Spleen (tissue), 11 donors: Measurements from ENCODE around the gene PRKG1. TPM values are rescaled to one million over a fixed set of nuclear protein-coding genes. Genes with fewer than 3 reads are reported as not detected.

Experiments
- DNase-seq: peaks from one replicate; pipeline ENCODE4 v3.0.0-alpha.2; 2020
- H3K27ac ChIP-seq, 8 donors: fragments of 200-600 bp; sonication (generic) in 7 of 8; 1 replicate in 4 of 8; 2 replicates in 4 of 8; pipeline versions ENCODE4 v1.5.0 to v1.8.0; 2016 to 2021; ENCODE audit warnings: inconsistent platforms in 4 of 8, mild to moderate bottlenecking in 4 of 8, moderate library complexity in 1 of 8
- H3K27me3 ChIP-seq, 7 donors: fragments of 200-600 bp; sonication (generic) in 6 of 7; replicated peaks in 1 of 7; 1 replicate in 4 of 7; 2 replicates in 3 of 7; pipeline versions ENCODE4 v1.5.0 to v1.8.0; 2016 to 2021; ENCODE audit warnings: inconsistent platforms in 3 of 7, mild to moderate bottlenecking in 1 of 7
- H3K36me3 ChIP-seq, 6 donors: fragments of 200-600 bp; sonication (generic) in 5 of 6; 1 replicate in 4 of 6; 2 replicates in 2 of 6; pipeline versions ENCODE4 v1.5.0 to v1.8.0; 2016 to 2021; ENCODE audit warnings: inconsistent platforms in 2 of 6
- H3K4me1 ChIP-seq, 6 donors: fragments of 200-600 bp; sonication (generic) in 5 of 6; 1 replicate in 3 of 6; 2 replicates in 3 of 6; pipeline versions ENCODE4 v1.5.0 to v1.8.0; 2016 to 2021; ENCODE audit warnings: inconsistent platforms in 3 of 6
- H3K4me3 ChIP-seq, 8 donors: fragments of 200-600 bp; sonication (generic) in 7 of 8; 1 replicate in 4 of 8; 2 replicates in 4 of 8; pipeline versions ENCODE4 v1.5.0 to v1.8.0; 2016 to 2021; ENCODE audit warnings: inconsistent platforms in 4 of 8, mild to moderate bottlenecking in 4 of 8, moderate library complexity in 2 of 8
- H3K9me3 ChIP-seq, 8 donors: fragments of 200-600 bp; sonication (generic) in 7 of 8; 1 replicate in 4 of 8; 2 replicates in 4 of 8; pipeline versions ENCODE4 v1.5.0 to v1.8.0; 2016 to 2021; ENCODE audit warnings: inconsistent platforms in 4 of 8
- CTCF ChIP-seq, 11 experiments: fragments of 200-600 bp in 7 of 11; fragments of 450-650 bp in 4 of 11; sonication (generic) in 4 of 11; IDR thresholded peaks in 8 of 11; conservative IDR thresholded peaks in 3 of 11; 1 replicate in 7 of 11; 2 replicates in 4 of 11; pipeline versions ENCODE4 v1.4.0 to v1.8.0; 2016 to 2021; ENCODE audit warnings: antibody characterized with exemption in 11 of 11, inconsistent platforms in 4 of 11, mild to moderate bottlenecking in 1 of 11
- POLR2A ChIP-seq, 3 donors: fragments of 450-650 bp; IDR thresholded peaks; one replicate each; pipeline ENCODE4 v1.5.1; 2017; ENCODE audit warnings: antibody characterized with exemption in 3 of 3, mild to moderate bottlenecking in 1 of 3
- POLR2AphosphoS5 ChIP-seq, 3 donors: sonication (generic); formaldehyde crosslinking; IDR thresholded peaks; one replicate each; pipeline ENCODE4 v1.5.1; 2017; ENCODE audit warnings: antibody characterized with exemption in 3 of 3
- WGBS, 5 donors: extraction: QIAGEN DNeasy Blood & Tissue Kit in 3 of 5; methylation state at CpG; one replicate each; pipeline versions ENCODE4 v1.1.5 to v1.1.7; 2013 to 2018; 5-methylcytosine and 5-hydroxymethylcytosine counted together
- intact Hi-C: fragments of 100-400 bp; cut with DNase I; formaldehyde crosslinking; loops from one replicate; pipeline ENCODE4 v1.15.0; 2023; ENCODE audit warnings: low total_unique reads
- polyA plus RNA-seq, 3 donors: library from polyadenylated mRNA; stranded (reverse); fragments of 200-250 nt; gene quantifications; one replicate each; pipeline ENCODE4 v1.2.1, GENCODE V29; 2013
- total RNA-seq, 7 donors: library from RNA; depleted of rRNA in 3 of 7; stranded (reverse); fragments of >200 nt in 3 of 7; fragmentation: NEBNext Ultra II Directional in 4 of 7; extraction: Animal tissue kit (Norgen Biotek cat#: 25700) in 4 of 7; gene quantifications; one replicate each; pipeline versions ENCODE4 v1.1.0 to v1.2.1, GENCODE V29; 2016 to 2021
- donor health status: healthy with polysubstance abuse.
- donor health status: DM: no; HTN: no; CAD: no; lungs with moderate emphysema.
- donor health status: DM: no; HTN: no; CAD: no.
- donor health status: Bipolar disorder and iron deficiency.
- donor health status: healthy.
- donor health status: DM: no; HTN: no; CAD: no.
- donor health status: DM: yes; HTN: yes; CAD: no.

PRKG1 gene
- total and polyA plus RNA-seq, 10 donors = 0.65 to 10.5 (median 7.2) TPM

- Histone ChIP-seq H3K4me1 (no peaks in the 10 kb centered on the region), H3K36me3 (no peaks in the 10 kb centered on the region), H3K27me3 (no peaks in the 10 kb centered on the region), H3K9me3 (no peaks in the 10 kb centered on the region), H3K27ac (no peak overlapping the region), H3K4me3 (no peak overlapping the region)
- WGBS, 5 donors = 88 to 91% (median 89%) methylated on average over 6 of the region's 6 CpGs
- intact Hi-C loops = no loop called here
- DNase-seq = no peak
- TF ChIP-seq POLR2AphosphoS5 (IDR thresholded peaks at IDR 0.05) (no peak), POLR2A (IDR thresholded peaks at IDR 0.05) (no peak), CTCF (IDR thresholded peaks at IDR 0.05 in 8 of 11, conservative IDR thresholded peaks at IDR 0.05 in 3 of 11) (no peak)
These were observed 325.6 kb downstream of the PRKG1 start for GRCh38 chr10:51399840-51400239.

GRCh38 chr10:51400392-51401096 is 326.3 kb downstream of the PRKG1 start:
- Histone ChIP-seq H3K27me3 (no peaks in the 10 kb centered on the region), H3K36me3 (no peaks in the 10 kb centered on the region), H3K4me3 (no peak overlapping the region), H3K27ac (no peak overlapping the region), H3K4me1 (no peaks in the 10 kb centered on the region), H3K9me3 (no peaks in the 10 kb centered on the region)
- TF ChIP-seq POLR2A (IDR thresholded peaks at IDR 0.05) (no peak), POLR2AphosphoS5 (IDR thresholded peaks at IDR 0.05) (no peak), CTCF (IDR thresholded peaks at IDR 0.05 in 8 of 11, conservative IDR thresholded peaks at IDR 0.05 in 3 of 11) (no peak)
- no peak for DNase-seq
- intact Hi-C loops = no loop called here
- 80 to 90% (median 86%) methylated on average over 8 of the region's 8 CpGs for WGBS, 5 donors

GRCh38 chr10:51403521-51403920 is 329.2 kb downstream of the PRKG1 start:
- 68 to 86% (median 78%) methylated on average over 1 of the region's 1 CpG for WGBS, 5 donors

More at GRCh38 chr10:51403521-51403920, 329.2 kb downstream of the PRKG1 start:
- TF ChIP-seq POLR2A (IDR thresholded peaks at IDR 0.05) (no peak), CTCF (IDR thresholded peaks at IDR 0.05 in 8 of 11, conservative IDR thresholded peaks at IDR 0.05 in 3 of 11) (no peak), POLR2AphosphoS5 (IDR thresholded peaks at IDR 0.05) (no peak)
- H3K4me3 ChIP-seq = no peak overlapping the region
- no peaks in the 10 kb centered on the region for H3K27me3 ChIP-seq
- DNase-seq = no peak
- H3K27ac ChIP-seq = no peak overlapping the region
- no peaks in the 10 kb centered on the region for H3K9me3 ChIP-seq
- H3K4me1 ChIP-seq = no peaks in the 10 kb centered on the region
- intact Hi-C loops = no loop called here
- no peaks in the 10 kb centered on the region for H3K36me3 ChIP-seq
